HT1080 (cell line): ENCODE measurements around the gene INTS1. TPM values are rescaled to one million over a fixed set of nuclear protein-coding genes. Genes with fewer than 3 reads are reported as not detected.
"Not testable (repeated sequence)": the region's sequence is repeated elsewhere in the genome, so short reads cannot be mapped to it uniquely, and the experiment has no call there.

Source experiments
- DNase-seq: peaks from one replicate; pipeline ENCODE4 v3.0.0-alpha.2; 2015; ENCODE audit warnings: low read depth
- total RNA-seq: library from RNA; depleted of rRNA; stranded (reverse); fragments of >200 nt; shearing (Covaris generic); gene quantifications from 2 replicates; pipeline ENCODE4 v1.2.3, GENCODE V29; 2014

Gene INTS1
- total RNA-seq, 1 experiment from 2014 or later: 82.4 TPM

DNA sequence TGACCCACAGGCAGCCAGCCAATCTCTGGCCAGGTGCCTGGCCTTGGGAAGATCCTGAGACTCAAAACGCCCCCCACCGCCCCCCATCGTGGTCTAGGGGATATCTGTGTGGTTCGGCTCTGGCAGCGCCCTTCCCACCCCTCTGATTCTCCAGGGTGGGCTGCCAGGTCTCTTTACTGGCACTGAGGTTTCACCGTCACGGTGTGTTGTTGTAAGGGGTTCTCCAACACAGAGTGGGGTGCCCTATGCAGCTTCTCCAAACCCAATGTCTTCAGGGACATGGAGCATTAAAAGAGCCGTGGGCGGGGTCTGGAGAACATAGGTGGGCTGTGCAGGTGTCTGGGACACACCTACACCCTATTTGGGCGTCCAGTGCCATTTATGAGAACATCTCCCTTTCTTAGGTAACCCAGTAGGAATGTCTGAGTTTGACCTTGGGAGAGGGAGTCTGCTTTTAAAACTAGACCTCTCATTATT is 27.8 kb upstream of the INTS1 start:
- DNase-seq: no peak

DNA sequence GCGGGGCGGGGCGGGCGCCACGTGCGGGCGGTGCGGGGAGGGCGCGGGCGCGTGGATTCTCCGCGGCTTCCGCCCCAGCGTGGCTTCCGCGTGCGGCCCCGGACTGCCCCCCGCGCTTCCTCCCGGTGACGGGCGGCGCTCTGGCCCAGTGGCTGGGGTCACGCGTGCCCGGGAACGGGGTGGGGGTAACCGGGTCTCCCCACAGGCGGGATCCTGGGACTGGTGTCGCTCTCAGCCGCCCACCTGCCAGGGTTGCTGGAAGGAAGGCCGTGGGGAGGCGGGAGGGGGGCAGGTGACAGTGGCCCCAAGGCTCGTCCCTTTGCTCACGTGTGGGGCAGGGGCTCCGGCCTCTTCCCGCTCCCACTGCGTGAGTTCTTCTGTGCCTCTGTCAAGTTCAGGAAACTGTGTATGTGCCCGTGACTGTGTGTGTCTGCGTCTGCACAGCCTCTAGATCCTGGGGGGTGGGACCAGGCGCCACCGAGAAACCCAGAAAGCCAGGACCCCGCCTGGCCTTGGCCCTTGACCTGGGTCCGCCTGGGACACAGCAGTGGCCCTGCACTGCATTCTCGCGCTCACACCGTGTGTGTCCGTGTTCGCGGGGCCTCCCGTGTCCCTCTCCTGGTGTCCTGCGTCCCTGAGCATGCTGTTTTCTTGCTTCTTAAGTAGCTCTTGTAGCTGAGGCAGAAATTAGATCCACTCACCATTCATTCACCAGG is 27.2 kb upstream of the INTS1 start:
- DNase-seq: peak; percentile 39

DNA sequence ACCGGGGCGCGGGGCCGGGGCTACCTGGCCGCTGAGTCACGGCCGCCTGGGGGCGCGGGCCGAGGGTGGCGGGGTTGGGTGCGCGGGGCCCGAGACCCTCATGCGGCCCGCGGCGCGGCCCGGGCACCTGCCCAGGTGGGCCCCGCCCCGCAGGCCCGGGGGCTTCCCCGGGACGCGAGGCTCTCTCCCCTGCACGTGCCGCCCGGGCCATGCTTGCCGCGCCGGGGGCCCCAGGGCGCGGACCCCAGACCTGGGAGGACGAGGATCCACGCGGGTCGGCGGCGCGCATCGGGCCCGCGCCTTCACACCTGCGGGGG is 26.7 kb upstream of the INTS1 start:
- no peak for DNase-seq

DNA sequence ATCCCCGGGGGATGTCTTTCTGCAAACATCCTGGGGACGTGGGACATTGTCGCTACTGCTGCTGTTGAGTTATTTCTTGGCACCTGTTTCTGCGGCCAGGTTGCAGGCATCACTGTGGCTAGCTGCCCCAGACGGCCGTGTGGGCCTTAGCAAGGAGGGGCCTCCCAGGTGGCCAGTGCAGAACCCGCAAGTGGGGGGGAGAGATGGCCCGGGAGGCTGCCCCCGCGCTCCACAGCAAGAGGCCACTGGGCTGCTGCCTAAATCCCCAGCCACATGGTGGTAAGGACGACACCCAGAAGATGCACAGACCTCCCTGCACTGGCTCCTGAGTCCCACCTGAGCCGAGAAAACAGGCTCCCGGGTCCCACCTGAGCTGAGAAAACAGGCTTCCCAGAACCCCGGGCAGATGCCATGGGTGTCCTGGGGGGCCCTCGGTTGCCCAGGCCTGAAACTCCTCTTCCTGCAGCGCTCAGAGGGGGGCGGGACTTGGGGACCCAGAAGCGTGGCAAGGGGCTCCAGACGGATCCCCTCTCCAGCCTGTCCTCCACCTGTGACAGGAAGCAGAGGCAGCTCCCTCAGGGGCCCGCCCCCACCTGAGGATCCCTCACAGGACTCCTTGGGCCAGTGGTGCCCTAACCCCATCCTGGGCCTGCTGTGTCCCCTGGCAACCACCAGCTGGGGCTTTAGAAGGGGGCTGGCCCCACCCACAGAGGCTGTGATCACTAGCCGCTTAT is 25.4 kb upstream of the INTS1 start:
- DNase-seq: no peak

DNA sequence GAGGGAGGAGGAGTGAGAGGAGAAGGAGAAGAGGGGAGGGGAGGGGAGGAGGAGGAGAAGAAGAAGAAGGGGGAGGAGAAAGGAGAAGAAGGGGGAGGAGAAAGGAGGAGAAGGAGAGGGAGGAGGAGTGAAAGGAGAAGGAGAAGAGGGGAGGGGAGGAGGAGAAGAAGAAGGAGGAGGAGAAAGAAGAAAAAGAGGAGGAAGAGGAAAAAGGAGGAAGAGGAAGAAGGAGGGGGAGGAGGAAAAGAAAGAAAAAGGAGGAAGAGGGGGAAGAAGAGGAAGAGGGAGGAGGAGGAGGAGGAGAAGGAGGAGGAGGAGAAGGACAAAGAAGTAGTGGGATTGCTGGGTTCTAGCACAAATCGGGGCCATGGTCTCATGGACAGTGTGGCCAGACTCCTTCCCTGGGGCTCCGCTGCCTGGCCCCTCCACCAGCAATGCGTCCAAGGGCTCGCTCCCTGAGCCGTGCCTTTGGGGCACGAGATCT is 22.1 kb upstream of the INTS1 start:
- DNase-seq: no peak

DNA sequence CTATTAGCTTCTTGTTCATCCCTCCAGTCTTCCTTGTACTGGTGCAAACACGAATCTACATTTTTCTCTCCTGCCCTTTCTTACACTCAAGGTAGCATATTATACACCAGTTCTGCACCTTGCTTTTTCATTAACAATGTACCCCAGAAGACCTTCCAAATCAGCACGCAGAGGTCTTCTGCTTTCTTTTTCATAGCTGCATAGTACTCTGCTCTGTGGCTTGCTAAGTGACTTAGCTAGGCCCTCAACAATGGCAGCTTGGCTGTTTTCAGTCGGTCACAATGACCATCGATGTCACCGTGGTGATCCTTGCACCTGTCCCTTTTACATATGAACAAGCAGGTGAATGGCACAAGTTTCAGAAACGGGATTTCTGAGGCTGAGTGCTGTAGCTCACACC is 21.2 kb upstream of the INTS1 start:
- DNase-seq: no peak

DNA sequence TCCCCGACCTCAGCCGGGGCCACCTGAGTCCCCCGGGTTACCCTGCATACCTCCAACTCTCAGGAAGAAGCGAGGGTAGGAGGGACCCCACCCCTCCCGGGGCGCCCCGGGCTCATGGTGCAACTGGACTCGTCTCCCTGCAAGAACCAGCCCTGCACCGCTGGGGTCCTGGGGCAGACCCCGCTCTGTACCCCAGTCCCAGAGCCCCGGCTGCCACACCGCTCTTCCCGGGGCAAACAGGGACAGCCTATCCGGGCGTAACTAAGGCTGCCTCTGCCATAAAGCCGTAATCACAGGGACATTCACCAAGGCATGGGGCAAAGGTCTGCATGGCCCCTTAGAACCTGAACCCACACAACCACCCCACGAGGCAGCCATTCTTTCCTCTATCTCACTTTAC is 19.7 kb upstream of the INTS1 start:
- no peak for DNase-seq

DNA sequence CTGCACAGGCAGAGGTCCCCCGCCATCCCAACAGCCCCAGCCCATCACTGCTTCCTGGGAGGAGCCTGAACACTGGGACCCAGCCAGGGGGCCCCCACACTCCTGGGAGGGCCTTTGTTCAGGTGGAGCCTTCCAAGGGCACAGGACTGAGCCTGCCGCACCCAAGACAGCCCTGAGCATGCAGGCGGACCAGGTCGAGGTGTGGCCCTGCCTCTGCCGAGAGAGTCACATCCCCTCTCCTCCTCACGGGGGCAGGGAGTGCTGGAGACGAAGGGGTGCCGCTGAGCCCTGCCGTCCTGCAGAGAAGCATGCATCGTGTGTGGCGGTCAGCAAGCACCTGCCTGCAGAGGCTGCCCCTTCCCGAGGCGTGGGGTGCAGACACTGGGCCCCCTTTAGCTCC is 19.0 kb upstream of the INTS1 start:
- DNase-seq: no peak

DNA sequence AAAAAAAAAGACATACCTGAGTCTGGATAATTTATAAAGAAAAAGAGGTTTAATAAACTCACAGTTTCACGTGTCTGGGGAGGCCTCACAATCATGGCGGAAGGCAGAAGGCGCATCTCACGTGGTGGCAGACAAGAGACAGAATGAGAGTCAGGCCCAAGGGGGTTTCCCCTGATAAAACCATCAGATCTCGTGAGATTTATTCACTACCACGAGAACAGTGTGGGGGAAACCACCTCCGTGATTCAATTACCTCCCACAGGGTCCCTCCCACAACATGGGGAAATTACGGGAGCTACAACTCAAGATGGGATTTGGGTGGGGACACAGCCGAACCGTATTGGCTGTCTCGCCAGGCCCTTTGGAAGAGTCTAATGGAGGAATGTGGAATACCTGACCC is 17.3 kb upstream of the INTS1 start:
- no peak for DNase-seq

DNA sequence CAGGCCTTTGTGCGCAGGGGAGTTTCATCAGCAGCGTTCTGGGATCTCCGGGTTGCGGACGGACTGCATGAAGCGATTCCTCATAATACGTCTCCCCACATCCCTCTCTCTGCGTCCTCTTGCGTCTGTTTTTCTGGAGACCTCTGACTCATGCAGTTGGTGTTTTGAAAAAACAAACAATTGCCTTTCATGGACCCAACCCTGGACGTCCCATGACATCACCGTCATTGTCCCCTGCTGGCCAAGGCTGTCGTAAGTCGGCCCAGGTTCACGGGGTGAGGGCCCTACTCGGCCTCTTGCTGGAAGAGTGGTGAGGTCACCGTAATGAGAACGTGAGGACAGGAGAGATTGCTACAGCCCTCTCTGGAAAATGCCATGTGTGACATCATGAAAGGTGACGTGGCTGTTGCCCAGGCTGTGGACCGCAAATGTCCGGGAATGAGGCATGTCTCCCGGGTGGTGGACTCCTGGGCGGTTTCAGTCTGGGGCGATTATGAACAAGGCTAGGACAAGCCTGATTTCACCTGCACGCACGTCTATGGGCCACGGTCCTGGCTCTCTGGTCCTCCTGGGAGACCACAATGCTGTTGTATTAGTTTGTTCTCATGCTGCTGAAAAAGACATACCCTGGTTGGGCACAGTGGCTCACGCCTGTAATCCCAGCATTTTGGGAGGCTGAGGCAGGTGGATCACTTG is 16.5 kb upstream of the INTS1 start:
- peak; percentile 87 for DNase-seq

DNA sequence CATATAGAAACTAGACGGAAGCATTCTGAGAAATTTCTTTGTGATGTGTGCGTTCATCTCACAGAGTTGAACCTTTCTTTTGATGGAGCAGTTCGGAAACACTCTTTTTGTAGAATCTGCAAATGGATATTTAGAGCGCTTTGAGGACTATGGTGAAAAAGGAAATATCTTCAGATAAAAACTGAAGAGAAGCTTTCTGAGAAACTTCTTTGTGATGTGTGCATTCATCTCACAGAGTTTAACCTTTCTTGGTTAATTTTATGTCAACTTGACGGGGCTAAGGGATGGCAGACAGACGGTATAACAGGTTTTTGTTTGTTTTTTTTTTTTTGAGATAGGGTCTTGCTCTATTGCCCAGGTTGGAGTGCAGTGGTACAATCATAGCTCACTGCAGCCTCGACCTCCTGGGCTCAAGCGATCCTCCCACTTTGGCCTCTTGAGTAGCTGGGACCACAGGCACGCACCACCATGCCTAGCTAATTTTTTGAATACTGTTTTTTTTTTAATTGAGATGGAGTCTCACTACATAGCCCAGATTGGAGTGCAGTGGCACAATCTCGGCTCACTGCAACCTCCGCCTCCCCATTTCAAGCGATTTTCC is 15.2 kb upstream of the INTS1 start:
- not testable (repeated sequence) for DNase-seq

DNA sequence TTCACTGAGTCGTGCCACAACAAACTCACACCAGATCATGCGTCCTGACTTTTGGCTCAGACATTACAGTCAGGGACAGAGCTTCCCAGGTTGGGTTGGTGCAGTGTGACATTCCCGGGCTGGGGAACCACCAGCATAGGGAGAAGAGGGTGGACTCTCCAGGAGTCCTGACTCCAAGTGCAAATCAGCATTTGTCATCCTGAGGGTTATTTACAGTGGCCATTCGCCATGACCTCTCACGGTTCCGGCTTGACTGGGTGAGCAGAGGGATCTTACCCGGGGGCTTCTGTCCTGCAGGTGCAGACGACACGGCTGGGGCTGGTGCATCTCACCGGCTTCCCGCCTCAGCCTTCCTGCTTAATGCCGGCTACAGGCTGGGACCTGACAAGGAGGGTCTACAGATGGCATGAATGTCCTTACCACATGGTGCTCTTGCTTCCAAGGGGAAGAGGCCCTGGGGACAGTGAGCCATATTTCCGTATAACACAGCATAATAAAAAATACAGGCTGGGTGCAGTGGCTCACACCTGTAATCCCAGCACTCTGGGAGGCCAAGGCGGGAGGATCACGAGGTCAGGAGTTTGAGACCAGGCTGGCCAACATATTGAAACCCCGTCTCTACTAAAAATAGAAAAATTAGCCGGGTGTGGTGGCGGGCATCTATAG is 12.5 kb upstream of the INTS1 start:
- DNase-seq: no peak

DNA sequence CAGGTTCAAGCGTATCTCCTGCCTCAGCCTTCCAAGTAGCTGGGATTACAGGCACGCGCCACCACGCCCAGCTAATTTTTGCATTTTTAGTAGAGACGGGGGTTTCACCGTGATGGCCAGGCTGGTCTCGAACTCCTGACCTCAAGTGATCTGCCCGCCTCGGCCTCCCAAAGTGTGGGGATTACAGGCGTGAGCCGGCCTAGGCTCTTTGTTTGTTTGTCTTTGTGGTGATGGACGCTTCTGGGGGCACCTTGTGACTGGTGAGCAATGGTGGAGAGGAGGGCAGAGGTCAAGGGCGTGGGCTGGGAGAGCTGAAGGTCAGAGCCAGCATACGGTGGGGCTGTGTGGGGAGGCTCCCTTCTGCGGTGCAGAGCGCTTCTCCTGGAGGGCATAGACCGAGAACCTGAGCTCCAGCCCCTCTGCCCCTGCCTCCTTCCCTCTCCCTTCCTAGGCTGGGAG is 11.3 kb upstream of the INTS1 start:
- not testable (repeated sequence) for DNase-seq

DNA sequence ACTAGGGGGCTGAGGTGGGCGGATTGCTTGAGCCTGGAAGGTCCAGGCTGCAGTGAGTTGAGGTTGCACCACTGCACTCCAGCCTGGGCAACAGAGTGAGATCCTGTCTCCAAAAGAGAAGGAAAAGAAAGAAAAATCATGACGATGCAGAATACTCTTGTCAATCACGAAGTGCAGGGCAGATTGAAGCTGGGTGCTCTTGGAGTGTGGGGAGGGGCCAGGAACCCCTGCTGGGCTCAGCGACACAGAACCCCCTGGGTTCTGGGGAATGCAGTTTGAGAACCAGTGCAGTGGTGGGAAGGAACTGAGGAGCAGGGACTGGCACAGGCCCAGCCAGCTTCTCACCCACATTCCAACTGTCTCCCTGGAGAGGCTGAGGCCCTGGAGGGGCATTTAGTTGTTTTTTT is 10.8 kb upstream of the INTS1 start:
- DNase-seq: no peak

DNA sequence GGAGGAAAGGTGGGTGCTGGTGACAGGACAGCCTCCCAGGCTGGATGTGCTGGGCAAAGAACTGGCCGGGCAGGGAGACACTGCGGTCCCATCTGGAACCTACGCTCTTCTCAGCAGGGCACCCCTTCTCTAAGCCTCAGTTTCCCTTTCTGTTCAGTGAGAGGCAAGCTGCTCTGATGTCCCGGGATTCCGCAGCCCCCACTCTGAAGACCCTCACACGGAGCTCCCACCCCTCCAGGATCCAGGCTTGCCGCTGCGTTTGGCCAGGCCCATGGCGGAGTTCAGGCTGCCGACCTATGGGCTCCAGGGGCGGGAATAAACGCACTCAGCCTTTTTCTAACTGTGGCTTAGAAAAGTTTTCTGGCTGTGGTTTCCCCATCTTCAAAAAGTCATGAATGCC is 10.2 kb upstream of the INTS1 start:
- no peak for DNase-seq

DNA sequence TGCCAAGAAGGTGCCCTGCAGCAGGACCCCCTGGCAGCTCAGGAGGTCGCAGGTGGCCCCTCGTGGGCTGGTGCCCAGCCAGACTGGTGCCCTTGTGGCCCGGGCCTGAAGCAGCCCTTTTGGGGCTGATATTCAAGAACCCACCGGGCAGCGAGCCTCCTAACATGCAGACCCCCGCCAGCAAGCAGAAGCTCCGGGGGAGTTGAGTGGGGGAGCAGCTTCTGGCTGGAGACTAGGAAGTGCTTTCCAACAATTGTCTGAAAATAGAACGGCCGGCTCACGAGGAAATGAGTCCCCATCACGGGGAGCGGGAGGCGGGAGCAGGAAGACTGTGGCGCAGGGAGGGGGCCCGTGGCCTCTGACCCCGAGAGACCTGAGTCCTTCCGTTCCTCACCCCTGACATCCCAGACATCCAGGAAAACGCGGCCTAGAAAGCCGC is 9.5 kb upstream of the INTS1 start:
- DNase-seq: no peak

DNA sequence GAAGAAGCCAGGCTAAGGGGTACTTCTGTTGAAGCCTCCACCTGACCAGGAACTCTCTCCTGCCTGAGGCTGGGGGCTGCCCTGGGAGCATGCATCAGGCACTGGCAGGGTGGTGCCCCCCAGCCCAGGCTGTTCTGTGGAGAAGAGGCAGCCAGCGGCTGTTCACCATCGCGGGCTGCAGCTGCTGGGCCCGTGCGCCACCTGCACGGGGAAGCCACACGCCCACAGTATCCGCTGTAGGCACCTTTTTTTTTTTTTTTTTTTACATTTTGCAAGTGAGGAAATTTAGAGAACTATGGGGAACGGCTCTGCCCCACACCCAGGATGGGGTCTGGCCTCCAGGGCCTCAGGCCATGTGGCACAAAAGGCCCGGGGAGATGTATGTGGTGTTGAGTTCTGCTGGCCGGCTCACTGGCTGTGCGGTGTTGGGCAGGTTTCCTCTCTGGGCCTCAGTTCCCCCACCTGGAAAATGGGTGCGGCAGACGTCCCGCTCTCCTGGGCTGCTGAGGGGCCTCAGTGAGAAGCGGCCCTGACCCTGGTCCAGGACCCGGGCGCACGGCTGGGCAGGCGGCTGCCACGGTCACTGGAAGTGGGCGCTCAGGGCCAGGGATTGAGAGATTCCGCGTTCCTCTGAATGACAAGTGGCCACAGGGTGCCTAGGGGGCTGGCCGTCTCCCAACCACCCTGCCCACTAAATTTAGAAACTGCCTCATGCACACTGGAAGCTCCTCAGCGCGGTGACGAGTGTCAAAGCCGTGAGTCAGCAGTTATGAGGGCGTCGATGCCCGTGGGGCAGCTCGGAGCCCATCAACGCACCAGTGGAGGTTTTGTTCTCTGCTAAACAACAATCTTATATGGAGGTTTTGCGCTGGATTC is 8.8 kb upstream of the INTS1 start:
- peak; percentile 56 for DNase-seq

DNA sequence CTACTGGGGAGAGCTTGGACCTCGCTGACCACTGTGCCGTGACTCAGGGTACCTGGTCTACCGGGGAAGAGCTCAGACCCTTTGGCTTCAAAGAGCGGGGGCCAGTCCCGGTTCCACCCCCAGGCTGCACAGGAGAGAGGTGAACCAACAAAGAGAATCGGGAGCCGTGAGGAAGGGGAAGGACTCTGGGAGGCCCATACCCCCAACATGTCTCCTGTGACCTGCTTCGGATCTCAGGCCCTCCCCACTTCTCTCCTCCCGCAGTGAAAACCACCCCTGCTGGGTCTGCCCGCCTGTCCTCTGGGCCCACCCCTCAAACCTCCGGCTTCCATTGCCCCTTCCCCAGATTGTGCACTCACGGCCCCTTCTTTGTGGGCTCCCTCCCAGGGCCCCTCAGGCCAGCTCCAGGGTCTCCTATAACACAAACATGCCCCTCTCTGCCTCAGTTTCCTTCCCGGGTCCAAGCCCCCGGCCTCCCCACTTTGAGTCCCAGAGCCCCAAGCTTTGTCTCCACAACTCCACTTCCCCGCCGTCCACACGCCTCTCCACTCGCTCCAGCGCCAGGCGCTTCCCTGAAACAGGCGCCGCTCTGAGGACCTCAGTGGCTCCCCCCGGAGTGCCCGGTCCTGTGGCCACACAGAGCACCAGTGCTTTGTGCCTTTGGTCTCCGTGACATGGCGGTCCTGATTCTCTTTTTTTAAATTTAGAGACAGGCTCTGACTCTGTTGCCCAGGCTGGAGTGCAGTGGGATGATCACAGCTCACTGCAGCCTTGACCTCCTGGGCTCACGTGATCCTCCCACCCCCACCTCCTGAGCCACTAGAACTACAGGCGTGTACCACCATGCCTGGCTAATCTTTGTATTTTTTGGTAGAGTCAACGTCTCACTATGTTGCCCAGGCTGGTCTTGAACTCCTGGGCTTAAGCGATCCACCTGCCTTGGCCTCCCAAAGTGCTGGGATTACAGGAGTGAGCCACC is 7.5 kb upstream of the INTS1 start:
- DNase-seq: no peak

DNA sequence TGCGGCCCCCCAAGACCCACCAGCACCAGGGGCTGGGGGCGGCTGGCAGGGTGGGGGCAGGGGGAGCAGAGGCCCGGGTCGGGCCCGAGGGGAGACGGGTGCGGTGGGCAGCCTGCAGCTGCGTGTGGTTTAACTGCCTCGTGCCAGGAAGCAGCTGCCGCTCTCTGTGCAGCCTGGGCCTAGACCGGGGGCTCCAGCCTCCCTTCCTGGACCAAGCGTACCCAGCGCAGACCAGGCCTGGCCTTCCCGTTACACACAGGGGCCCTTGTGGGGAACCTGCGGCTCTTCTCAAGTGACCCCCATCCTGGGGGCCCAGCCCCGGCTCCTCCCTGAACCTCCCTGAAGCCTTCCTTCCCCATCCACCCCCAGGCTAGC is 6.6 kb upstream of the INTS1 start:
- DNase-seq: no peak
